Measurements from ENCODE around the gene GK2. TPM values are rescaled to one million over a fixed set of nuclear protein-coding genes. Genes with fewer than 3 reads are reported as not detected.

The GK2 gene
- total and polyA plus RNA-seq, 10 donors: not detected

GRCh38 chr4:79431839-79432238, 23.8 kb upstream of the GK2 start:
- H3K4me3 ChIP-seq: no peak overlapping the region
- WGBS, 5 donors: 73 to 88% (median 79%) methylated on average over 1 of the region's 1 CpG
- no peak overlapping the region for H3K27ac ChIP-seq
- H3K9me3 ChIP-seq: no peaks in the 10 kb centered on the region
- no peaks in the 10 kb centered on the region for H3K36me3 ChIP-seq
- no peaks in the 10 kb centered on the region for H3K27me3 ChIP-seq (replicated peaks in 1 of 7)
- no peak for DNase-seq
- intact Hi-C loops (cut with DNase I; ENCODE audit: low total_unique reads): no loop called here
- TF ChIP-seq CTCF (IDR thresholded peaks at IDR 0.05 in 8 of 11, conservative IDR thresholded peaks at IDR 0.05 in 3 of 11): no peak
- no peak for TF ChIP-seq POLR2AphosphoS5 (IDR thresholded peaks at IDR 0.05)
- TF ChIP-seq POLR2A (IDR thresholded peaks at IDR 0.05): no peak
- no peaks in the 10 kb centered on the region for H3K4me1 ChIP-seq

DNA sequence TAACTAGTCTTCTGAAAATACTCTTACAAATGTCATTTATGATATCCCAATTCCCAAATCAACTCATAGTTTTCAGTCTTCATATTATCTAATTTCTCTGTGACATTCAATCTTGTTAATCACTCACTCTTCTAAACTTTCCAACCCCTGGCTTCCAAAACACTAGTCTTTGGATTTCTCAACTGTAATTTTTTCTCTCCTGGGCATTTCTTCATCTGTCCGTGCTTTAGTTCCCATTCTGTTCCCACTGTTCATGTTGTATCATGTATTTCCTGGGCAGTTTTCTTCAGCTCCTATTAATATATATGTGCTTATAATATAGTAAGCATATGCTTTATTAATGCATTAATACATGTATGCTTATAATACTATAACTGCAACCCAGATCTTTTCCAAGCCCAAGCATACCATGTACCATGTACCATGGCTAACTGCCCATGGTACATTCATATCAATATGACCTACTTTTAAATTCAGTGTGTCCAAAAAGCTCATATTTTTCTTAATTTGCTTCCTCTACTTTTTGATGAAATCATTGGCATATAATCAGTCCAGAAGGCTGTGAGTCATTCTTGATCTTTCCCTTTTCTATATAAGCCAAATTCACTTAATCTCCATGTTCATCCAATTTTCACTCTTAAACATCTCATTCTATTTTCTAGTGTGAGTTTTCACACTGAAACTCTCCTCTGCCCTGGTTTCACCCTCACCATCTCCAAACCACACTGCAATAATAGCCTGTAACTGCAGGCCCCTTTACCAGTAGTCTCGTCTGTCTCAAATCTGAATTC, 21.3 kb upstream of the GK2 start:
- Histone ChIP-seq H3K4me1 (no peaks in the 10 kb centered on the region), H3K36me3 (no peaks in the 10 kb centered on the region), H3K27me3 (replicated peaks in 1 of 7) (no peaks in the 10 kb centered on the region), H3K9me3 (no peaks in the 10 kb centered on the region), H3K4me3 (no peak overlapping the region), H3K27ac (no peak overlapping the region)
- TF ChIP-seq POLR2AphosphoS5 (IDR thresholded peaks at IDR 0.05): no peak
- intact Hi-C loops (cut with DNase I; ENCODE audit: low total_unique reads): no loop called here
- no peak for DNase-seq
- 61 to 76% (median 72%) methylated on average over 2 of the region's 2 CpGs for WGBS, 5 donors

GRCh38 chr4:79426989-79427388, 19.0 kb upstream of the GK2 start:
- intact Hi-C loops (cut with DNase I; ENCODE audit: low total_unique reads): no loop called here
- TF ChIP-seq POLR2AphosphoS5 (IDR thresholded peaks at IDR 0.05): no peak
- TF ChIP-seq POLR2A (IDR thresholded peaks at IDR 0.05): no peak
- no peak for TF ChIP-seq CTCF (IDR thresholded peaks at IDR 0.05 in 8 of 11, conservative IDR thresholded peaks at IDR 0.05 in 3 of 11)
- DNase-seq: no peak
- H3K36me3 ChIP-seq: no peaks in the 10 kb centered on the region
- H3K4me1 ChIP-seq: no peaks in the 10 kb centered on the region
- no peak overlapping the region for H3K4me3 ChIP-seq
- no peaks in the 10 kb centered on the region for H3K27me3 ChIP-seq (replicated peaks in 1 of 7)
- no peaks in the 10 kb centered on the region for H3K9me3 ChIP-seq
- H3K27ac ChIP-seq: no peak overlapping the region

- H3K9me3 ChIP-seq: peaks cover 0 to 7% (median 0%) of the 10 kb centered on the region in 8 donors
- intact Hi-C loops (cut with DNase I; ENCODE audit: low total_unique reads): no loop called here
- no peaks in the 10 kb centered on the region for H3K36me3 ChIP-seq
- no peaks in the 10 kb centered on the region for H3K27me3 ChIP-seq (replicated peaks in 1 of 7)
- TF ChIP-seq POLR2AphosphoS5 (IDR thresholded peaks at IDR 0.05): no peak
- no peak for TF ChIP-seq POLR2A (IDR thresholded peaks at IDR 0.05)
- no peak for TF ChIP-seq CTCF (IDR thresholded peaks at IDR 0.05 in 8 of 11, conservative IDR thresholded peaks at IDR 0.05 in 3 of 11)
- H3K4me3 ChIP-seq: no peak overlapping the region
- H3K4me1 ChIP-seq: no peaks in the 10 kb centered on the region
- 64 to 85% (median 69%) methylated on average over 1 of the region's 1 CpG for WGBS, 5 donors
- DNase-seq: no peak
- no peak overlapping the region for H3K27ac ChIP-seq
Measured at GRCh38 chr4:79425586-79425985, 17.6 kb upstream of the GK2 start.
